H9 (cell line): ENCODE results near the gene OR2T10. TPM values are rescaled to one million over a fixed set of nuclear protein-coding genes. Genes with fewer than 3 reads are reported as not detected.

Source experiments
- DNase-seq: peaks from one replicate; pipeline ENCODE4 v3.0.0-alpha.2; 2017
- H2AFZ ChIP-seq: one replicate; pipeline ENCODE4 v1.6.1; 2013; ENCODE audit warnings: mild to moderate bottlenecking, low read length, control low read depth, moderate library complexity
- H2AK5ac ChIP-seq: 2 replicates; pipeline ENCODE4 v1.6.1; 2013; ENCODE audit warnings: low read length, control low read depth, mixed read lengths; ENCODE audit not compliant: insufficient read length
- H2BK120ac ChIP-seq: one replicate; pipeline ENCODE4 v1.6.1; 2013; ENCODE audit warnings: low read depth, mild to moderate bottlenecking, low read length, control low read depth, inconsistent platforms; ENCODE audit not compliant: poor library complexity, severe bottlenecking
- H2BK12ac ChIP-seq: 2 replicates; pipeline ENCODE4 v1.6.1; 2013; ENCODE audit warnings: low read length, control low read depth, mixed read lengths, low read depth; ENCODE audit not compliant: insufficient read length
- H2BK15ac ChIP-seq: 2 replicates; pipeline ENCODE4 v1.6.1; 2013; ENCODE audit warnings: low read depth, low read length, control low read depth
- H2BK20ac ChIP-seq: one replicate; pipeline ENCODE4 v1.6.1; 2013; ENCODE audit warnings: low read depth, mild to moderate bottlenecking, low read length, control low read depth, inconsistent platforms; ENCODE audit not compliant: poor library complexity, severe bottlenecking
- H2BK5ac ChIP-seq: 2 replicates; pipeline ENCODE4 v1.6.1; 2013; ENCODE audit warnings: low read length, control low read depth, mixed read lengths; ENCODE audit not compliant: insufficient read length
- H3K14ac ChIP-seq: 2 replicates; pipeline ENCODE4 v1.6.1; 2013; ENCODE audit warnings: low read length, control low read depth; ENCODE audit not compliant: insufficient read depth
- H3K18ac ChIP-seq: 2 replicates; pipeline ENCODE4 v1.6.1; 2013; ENCODE audit warnings: low read depth, mild to moderate bottlenecking, mixed read lengths, low read length, control low read depth; ENCODE audit not compliant: insufficient read length
- H3K23ac ChIP-seq: 2 replicates; pipeline ENCODE4 v1.6.1; 2013; ENCODE audit warnings: low read length, control low read depth, mixed read lengths, low read depth; ENCODE audit not compliant: insufficient read length
- H3K23me2 ChIP-seq: 2 replicates; pipeline ENCODE4 v1.6.1; 2013; ENCODE audit warnings: low read depth, mild to moderate bottlenecking, mixed read lengths, low read length, control low read depth; ENCODE audit not compliant: insufficient read length, poor library complexity, severe bottlenecking
- H3K27ac ChIP-seq: 2 replicates; pipeline ENCODE4 v1.5.1; 2013; ENCODE audit warnings: low read length, control low read depth, mixed read lengths, low read depth; ENCODE audit not compliant: insufficient read length
- H3K27me3 ChIP-seq: 2 replicates; pipeline ENCODE4 v1.6.1; 2013; ENCODE audit warnings: low read length, control low read depth, inconsistent platforms; ENCODE audit not compliant: insufficient read depth
- H3K4ac ChIP-seq: 2 replicates; pipeline ENCODE4 v1.6.1; 2013; ENCODE audit warnings: low read depth, mild to moderate bottlenecking, control low read depth, inconsistent platforms, low read length, moderate library complexity
- H3K4me1 ChIP-seq: 2 replicates; pipeline ENCODE4 v1.6.1; 2013; ENCODE audit warnings: low read length, control low read depth, inconsistent platforms; ENCODE audit not compliant: insufficient read depth
- H3K4me2 ChIP-seq: 2 replicates; pipeline ENCODE4 v1.6.1; 2013; ENCODE audit warnings: low read length, control low read depth, mixed read lengths; ENCODE audit not compliant: insufficient read length, insufficient read depth
- H3K56ac ChIP-seq: 2 replicates; pipeline ENCODE4 v1.6.1; 2013; ENCODE audit warnings: low read depth, mild to moderate bottlenecking, mixed read lengths, low read length, control low read depth; ENCODE audit not compliant: insufficient read length
- H3K79me1 ChIP-seq: 2 replicates; pipeline ENCODE4 v1.6.1; 2013; ENCODE audit warnings: low read depth, mild to moderate bottlenecking, moderate library complexity, low read length, control low read depth, inconsistent platforms; ENCODE audit not compliant: insufficient read depth, poor library complexity, severe bottlenecking
- H3K79me2 ChIP-seq: 2 replicates; pipeline ENCODE4 v1.6.1; 2013; ENCODE audit warnings: low read length, control low read depth, inconsistent platforms; ENCODE audit not compliant: insufficient read depth
- H3K9ac ChIP-seq: 2 replicates; pipeline ENCODE4 v1.6.1; 2013; ENCODE audit warnings: low read length, control low read depth, mixed read lengths; ENCODE audit not compliant: insufficient read length; ENCODE audit errors: extremely low read depth
- H3K9me3 ChIP-seq: one replicate; pipeline ENCODE4 v1.6.1; 2013; ENCODE audit warnings: low read depth, low read length, inconsistent platforms; ENCODE audit not compliant: control insufficient read depth
- H3T11ph ChIP-seq: one replicate; pipeline ENCODE4 v1.6.1; 2013; ENCODE audit warnings: mild to moderate bottlenecking, low read length, control low read depth, inconsistent platforms
- H4K20me1 ChIP-seq: one replicate; pipeline ENCODE4 v1.6.1; 2013; ENCODE audit not compliant: control insufficient read depth, insufficient read length, insufficient read depth
- H4K5ac ChIP-seq: 2 replicates; pipeline ENCODE4 v1.6.1; 2013; ENCODE audit warnings: low read depth, mild to moderate bottlenecking, mixed read lengths, low read length, control low read depth; ENCODE audit not compliant: insufficient read length
- H4K8ac ChIP-seq: replicated peaks from 2 replicates; pipeline ENCODE4 v1.6.1; 2013; ENCODE audit warnings: low read length, control low read depth, mixed read lengths, low read depth; ENCODE audit not compliant: insufficient read length
- H4K91ac ChIP-seq: 2 replicates; pipeline ENCODE4 v1.6.1; 2013; ENCODE audit warnings: low read depth, mild to moderate bottlenecking, moderate library complexity, mixed read lengths, low read length, control low read depth; ENCODE audit not compliant: insufficient read length
- H3K27ac Mint-ChIP-seq, 3 experiments: 2 replicates in 2 of 3; 3 replicates in 1 of 3; pipeline ENCODE4 v1.8.0; 2020 to 2021; ENCODE audit warnings: mixed read lengths in 3 of 3, mild to moderate bottlenecking in 1 of 3, moderate library complexity in 1 of 3
- H3K27me3 Mint-ChIP-seq: 2 replicates; pipeline ENCODE4 v1.8.0; 2021; ENCODE audit warnings: low read depth, mild to moderate bottlenecking, moderate library complexity, mixed read lengths
- H3K36me3 Mint-ChIP-seq, 3 experiments: 2 replicates in 2 of 3; 3 replicates in 1 of 3; pipeline ENCODE4 v1.8.0; 2020 to 2021; ENCODE audit warnings: low read depth in 3 of 3, mixed read lengths in 3 of 3; ENCODE audit not compliant: insufficient read depth in 1 of 3
- H3K4me1 Mint-ChIP-seq, 2 experiments: 2 replicates each; pipeline ENCODE4 v1.8.0; 2020; ENCODE audit warnings: mixed read lengths in 2 of 2
- H3K4me3 Mint-ChIP-seq, 2 experiments: 2 replicates in 1 of 2; 3 replicates in 1 of 2; pipeline ENCODE4 v1.8.0; 2020 to 2021; ENCODE audit warnings: mild to moderate bottlenecking in 2 of 2, mixed read lengths in 2 of 2, moderate library complexity in 1 of 2
- H3K9me3 Mint-ChIP-seq, 2 experiments: 2 replicates in 1 of 2; 3 replicates in 1 of 2; pipeline ENCODE4 v1.8.0; 2020; ENCODE audit warnings: mild to moderate bottlenecking in 2 of 2, mixed read lengths in 2 of 2, moderate library complexity in 1 of 2
- WGBS: extraction: QIAGEN DNeasy Blood & Tissue Kit; methylation state at CpG from one replicate; pipeline ENCODE4 v1.1.7; 2013; ENCODE audit warnings: missing lambda C conversion rate, low lambda C conversion rate, mixed read lengths; ENCODE audit not compliant: insufficient read length; ENCODE audit errors: extremely low coverage; 5-methylcytosine and 5-hydroxymethylcytosine counted together
- total RNA-seq: library from RNA; stranded (reverse); gene quantifications from 2 replicates; pipeline ENCODE4 v1.2.1, GENCODE V29; 2021
- TF ChIP-seq, protein P1 (sequence below): fragments of 200-600 bp; sonication (generic); conservative IDR thresholded peaks from 3 replicates; pipeline ENCODE4 v1.8.0; 2021; ENCODE audit warnings: antibody characterized with exemption, mild to moderate bottlenecking

The OR2T10 gene
- total RNA-seq, 1 experiment from 2014 or later = not detected

- Histone ChIP-seq H3K79me2 (no peaks in the 10 kb centered on the region), H2AFZ (no peak overlapping the region), H3K9me3 (peaks cover 46% of the 10 kb centered on the region), H3K23ac (no peak overlapping the region), H3K4ac (no peak overlapping the region), H3K14ac (no peak overlapping the region), H3K4me2 (no peak overlapping the region), H3K4me1 (no peaks in the 10 kb centered on the region), H4K91ac (no peak overlapping the region), H3K27ac (no peak overlapping the region), H2BK5ac (no peak overlapping the region), H2BK15ac (no peak overlapping the region), H3K56ac (no peak overlapping the region), H4K8ac (no peak overlapping the region), H3K9ac (no peak overlapping the region), H2BK120ac (no peak overlapping the region), H2AK5ac (no peak overlapping the region), H3T11ph (no peak overlapping the region), H3K23me2 (no peaks in the 10 kb centered on the region), H2BK12ac (no peak overlapping the region), H4K20me1 (no peaks in the 10 kb centered on the region), H2BK20ac (no peak overlapping the region), H3K18ac (no peak overlapping the region), H3K79me1 (no peaks in the 10 kb centered on the region), H4K5ac (no peak overlapping the region), H3K27me3 (no peaks in the 10 kb centered on the region)
- no CpG with 5 or more reads among the region's 3 CpGs for WGBS
- Mint-ChIP-seq H3K9me3 (peaks cover 77 to 85% of the 10 kb centered on the region in 2 experiments), H3K36me3 (peaks cover 4 to 28% (median 6%) of the 10 kb centered on the region in 3 experiments; a peak in 4 of 7 replicates), H3K4me1 (no peaks in the 10 kb centered on the region), H3K27me3 (no peaks in the 10 kb centered on the region), H3K4me3 (no peak overlapping the region), H3K27ac (no peak overlapping the region)
- TF ChIP-seq, protein P1, sequence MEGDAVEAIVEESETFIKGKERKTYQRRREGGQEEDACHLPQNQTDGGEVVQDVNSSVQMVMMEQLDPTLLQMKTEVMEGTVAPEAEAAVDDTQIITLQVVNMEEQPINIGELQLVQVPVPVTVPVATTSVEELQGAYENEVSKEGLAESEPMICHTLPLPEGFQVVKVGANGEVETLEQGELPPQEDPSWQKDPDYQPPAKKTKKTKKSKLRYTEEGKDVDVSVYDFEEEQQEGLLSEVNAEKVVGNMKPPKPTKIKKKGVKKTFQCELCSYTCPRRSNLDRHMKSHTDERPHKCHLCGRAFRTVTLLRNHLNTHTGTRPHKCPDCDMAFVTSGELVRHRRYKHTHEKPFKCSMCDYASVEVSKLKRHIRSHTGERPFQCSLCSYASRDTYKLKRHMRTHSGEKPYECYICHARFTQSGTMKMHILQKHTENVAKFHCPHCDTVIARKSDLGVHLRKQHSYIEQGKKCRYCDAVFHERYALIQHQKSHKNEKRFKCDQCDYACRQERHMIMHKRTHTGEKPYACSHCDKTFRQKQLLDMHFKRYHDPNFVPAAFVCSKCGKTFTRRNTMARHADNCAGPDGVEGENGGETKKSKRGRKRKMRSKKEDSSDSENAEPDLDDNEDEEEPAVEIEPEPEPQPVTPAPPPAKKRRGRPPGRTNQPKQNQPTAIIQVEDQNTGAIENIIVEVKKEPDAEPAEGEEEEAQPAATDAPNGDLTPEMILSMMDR = no peak
- DNase-seq = no peak
Measured at GRCh38 chr1:248589334-248589733, 8.2 kb downstream of the OR2T10 start.
